ENCODE data around the gene SETD7.
"Not testable (repeated sequence)": the region's sequence is repeated elsewhere in the genome, so short reads cannot be mapped to it uniquely, and the experiment has no call there.

Gene SETD7

GRCh38 chr4:139465922-139466321 is 90.1 kb downstream of the SETD7 start:
- DNase-seq (ENCODE audit: low read depth): no peak

DNA sequence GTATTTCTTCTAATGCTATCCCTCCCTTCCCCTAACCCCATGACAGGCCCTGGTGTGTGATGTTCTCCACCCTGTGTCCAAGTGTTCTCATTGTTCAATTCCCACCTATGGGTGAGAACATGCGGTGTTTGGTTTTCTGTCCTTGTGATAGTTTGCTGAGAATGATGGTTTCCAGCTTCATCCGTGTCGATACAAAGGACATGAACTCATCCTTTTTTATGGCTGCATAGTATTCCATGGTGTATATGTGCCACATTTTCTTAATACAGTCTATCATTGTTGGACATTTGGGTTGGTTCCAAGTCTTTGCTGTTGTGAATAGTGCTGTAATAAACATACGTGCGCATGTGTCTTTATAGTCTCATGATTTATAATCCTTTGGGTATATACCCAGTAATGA is 91.5 kb downstream of the SETD7 start:
- DNase-seq (ENCODE audit: low read depth): not testable (repeated sequence)

DNA sequence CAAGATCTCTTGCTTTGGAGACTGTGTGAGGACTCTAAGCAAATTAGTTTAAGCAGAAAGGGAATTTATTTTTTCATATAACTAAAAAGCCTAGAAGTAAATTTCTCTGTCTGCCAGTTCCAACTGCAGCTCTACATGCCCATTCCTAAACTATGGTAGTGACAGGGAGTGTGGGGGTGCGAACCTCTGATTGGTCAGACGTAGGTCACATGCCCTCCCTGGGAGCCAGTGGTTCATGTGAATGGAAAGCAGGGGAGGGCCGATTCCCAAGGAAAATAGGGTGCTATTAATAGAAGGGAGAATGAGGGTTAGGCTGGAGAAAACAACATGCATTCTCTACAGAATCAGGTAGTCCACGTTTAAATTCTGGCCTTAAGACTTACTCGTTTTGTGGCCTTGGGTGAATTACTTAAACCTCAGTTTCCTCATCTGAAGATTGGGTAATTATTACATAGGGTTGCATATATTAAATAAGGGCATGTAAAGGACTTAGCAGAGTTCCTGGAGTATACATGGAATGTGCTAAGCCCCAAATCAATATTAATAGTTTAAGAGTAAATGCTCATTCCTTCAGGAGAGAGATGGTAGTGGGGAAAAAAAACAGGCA is 94.9 kb downstream of the SETD7 start:
- no peak for DNase-seq (ENCODE audit: low read depth)

- DNase-seq (ENCODE audit: low read depth): no peak
Observed at GRCh38 chr4:139460565-139460964, 95.5 kb downstream of the SETD7 start.

GRCh38 chr4:139458999-139459398 is 97.0 kb downstream of the SETD7 start:
- DNase-seq (ENCODE audit: low read depth): no peak

DNA sequence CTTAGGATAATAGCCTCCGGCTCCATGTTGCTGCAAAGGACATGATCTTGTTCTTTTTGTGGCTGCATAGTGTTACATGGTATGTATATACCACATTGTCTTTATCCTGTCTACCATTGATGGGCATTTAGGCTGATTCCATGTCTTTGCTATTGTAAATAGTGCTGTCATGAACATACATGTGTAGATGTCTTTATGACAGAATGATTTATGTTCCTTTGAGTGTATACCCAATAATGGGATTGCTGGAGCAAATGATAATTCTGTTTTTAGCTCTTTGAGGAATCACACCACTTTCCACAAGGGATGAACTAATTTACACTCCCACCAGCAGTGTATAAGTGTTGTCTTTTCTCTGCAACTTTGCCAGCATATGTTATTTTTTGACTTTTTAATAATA is 97.5 kb downstream of the SETD7 start:
- DNase-seq (ENCODE audit: low read depth): no peak

- DNase-seq (ENCODE audit: low read depth): no peak
Observed at GRCh38 chr4:139457318-139457717, 98.7 kb downstream of the SETD7 start.

- DNase-seq (ENCODE audit: low read depth): no peak
Observed at GRCh38 chr4:139455126-139455538, 100.9 kb downstream of the SETD7 start.

GRCh38 chr4:139454111-139455045 is 101.6 kb downstream of the SETD7 start, which contains the start of gene RAB33B:
Gene RAB33B (plus strand): TSS chr4:139454121. CDS start chr4:139454196, 75 bp downstream.
- no peak for DNase-seq (ENCODE audit: low read depth)

DNA sequence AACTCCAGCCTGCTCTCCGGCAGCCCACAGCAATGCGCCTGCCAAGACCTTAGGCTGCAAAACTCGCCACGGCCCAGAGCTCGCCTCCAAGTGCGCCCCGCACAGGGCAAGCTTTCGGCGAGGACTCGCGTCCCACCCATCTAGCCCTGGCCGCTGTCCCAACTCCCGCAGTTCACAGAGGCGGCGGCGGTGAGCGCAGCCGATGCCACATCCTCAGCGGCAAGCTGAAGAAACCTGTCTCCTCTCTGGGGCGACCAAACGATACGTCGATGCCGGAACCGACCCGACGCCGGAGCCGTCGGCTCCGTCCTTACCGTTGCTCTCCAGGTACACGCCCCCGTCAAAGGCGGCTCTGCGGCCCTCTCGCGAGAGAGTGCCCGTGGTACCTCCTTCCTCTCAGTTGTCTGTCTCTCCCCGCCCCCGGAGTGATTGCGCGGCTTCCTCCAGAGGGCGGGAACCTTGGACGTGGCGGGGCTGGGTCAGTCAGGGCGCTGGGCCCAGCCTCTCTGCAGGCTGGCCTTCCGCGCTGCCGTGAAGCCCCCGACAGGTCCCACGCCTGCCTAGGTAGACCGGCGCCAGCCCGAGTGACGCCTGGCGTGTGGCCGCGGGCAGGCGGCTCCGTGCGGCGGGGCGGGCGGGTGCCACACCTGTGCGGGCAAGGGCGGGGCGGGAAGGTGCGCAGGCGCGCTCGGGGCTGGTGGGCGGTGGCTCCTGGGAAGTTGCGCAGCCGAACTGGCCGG is 102.5 kb downstream of the SETD7 start:
- DNase-seq (ENCODE audit: low read depth): peak; percentile 93

DNA sequence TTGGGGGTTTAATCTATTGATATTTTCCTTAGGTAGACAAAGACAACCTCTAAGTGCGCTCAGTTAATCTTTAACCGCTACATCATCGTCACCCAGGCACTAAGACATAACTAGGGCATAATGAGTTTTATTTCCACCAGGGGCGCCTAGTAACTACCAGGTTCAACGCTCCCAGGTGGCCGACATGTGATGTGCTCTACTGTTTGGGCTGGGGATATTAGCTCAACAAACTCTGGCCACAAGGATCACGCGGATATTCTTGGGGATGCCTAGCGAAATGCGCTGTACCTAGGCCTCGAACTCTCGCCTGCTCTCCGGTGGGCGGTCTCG is 103.0 kb downstream of the SETD7 start:
- peak; percentile 34 for DNase-seq (ENCODE audit: low read depth)

GRCh38 chr4:139451997-139452396 is 104.0 kb downstream of the SETD7 start:
- no peak for DNase-seq (ENCODE audit: low read depth)

GRCh38 chr4:139450586-139450985 is 105.4 kb downstream of the SETD7 start:
- DNase-seq (ENCODE audit: low read depth): no peak

GRCh38 chr4:139447078-139447477 is 108.9 kb downstream of the SETD7 start:
- DNase-seq (ENCODE audit: low read depth): not testable (repeated sequence)

All from stimulated activated CD8-positive, alpha-beta memory T cell treated with anti-CD3 and anti-CD28 coated beads, Interleukin-12 subunit alpha, Interleukin-12 subunit beta, amount 100 ng/mL, for 1 hour (primary cell).